GM19328 (cell line): ENCODE measurements around the gene TRIM3.

ENCODE experiments used
- ATAC-seq: cut with Tn5 transposase; IDR thresholded peaks from one replicate; pipeline ENCODE4 v1.9.1; 2021; ENCODE audit warnings: mild to moderate bottlenecking, moderate library complexity; ENCODE audit not compliant: unreplicated experiment

TRIM3 gene

GRCh38 chr11:6481012-6481923 lies 7.5 kb upstream of the TRIM3 start, which contains the start of the genes ARFIP2 and TIMM10B:
Gene ARFIP2 (minus strand): TSS chr11:6481331. CDS start chr11:6480421, 910 bp downstream.
Gene TIMM10B (plus strand): TSS chr11:6481501. CDS start chr11:6481517, 16 bp downstream.
- peak; percentile 99 for ATAC-seq

GRCh38 chr11:6480299-6480914 lies 6.7 kb upstream of the TRIM3 start:
- ATAC-seq: no peak

- no peak for ATAC-seq
These were observed 2.8 kb upstream of the TRIM3 start for GRCh38 chr11:6476571-6476970.

GRCh38 chr11:6475936-6476335 lies 2.2 kb upstream of the TRIM3 start:
- ATAC-seq: no peak

GRCh38 chr11:6474806-6475500 lies 1.2 kb upstream of the TRIM3 start:
- ATAC-seq: no peak

GRCh38 chr11:6474413-6474792 lies 662 bp upstream of the TRIM3 start:
- ATAC-seq: no peak

- no peak for ATAC-seq
These were observed 807 bp downstream of the TRIM3 start for GRCh38 chr11:6472934-6473333.

- ATAC-seq: no peak
These were observed 4.1 kb downstream of the TRIM3 start for GRCh38 chr11:6469599-6469998.

- no peak for ATAC-seq
These were observed 4.8 kb downstream of the TRIM3 start for GRCh38 chr11:6468712-6469495.

- no peak for ATAC-seq
These were observed 14.7 kb downstream of the TRIM3 start for GRCh38 chr11:6459099-6459450.

- ATAC-seq: no peak
These were observed 15.2 kb downstream of the TRIM3 start for GRCh38 chr11:6458352-6459098.

- ATAC-seq: no peak
These were observed 16.0 kb downstream of the TRIM3 start for GRCh38 chr11:6457581-6458320.

GRCh38 chr11:6456361-6457073 lies 17.2 kb downstream of the TRIM3 start:
- no peak for ATAC-seq

- ATAC-seq: no peak
These were observed 18.7 kb downstream of the TRIM3 start for GRCh38 chr11:6455070-6455469.

- no peak for ATAC-seq
These were observed 20.6 kb downstream of the TRIM3 start for GRCh38 chr11:6453152-6453551.

- no peak for ATAC-seq
These were observed 21.5 kb downstream of the TRIM3 start for GRCh38 chr11:6452219-6452618.

- no peak for ATAC-seq
These were observed 25.2 kb downstream of the TRIM3 start for GRCh38 chr11:6448574-6448973.

GRCh38 chr11:6443269-6444003 lies 30.3 kb downstream of the TRIM3 start:
- peak; percentile 77 for ATAC-seq
